Common myeloid progenitor, CD34-positive (primary cell): ENCODE measurements around the gene SYNE2.

Experiments used
- CTCF ChIA-PET: fragments of 350-600 bp; sonication (Branson Sonifier 250); formaldehyde crosslinking; loops from one replicate; lab custom pipeline; 2021; ENCODE audit warnings: antibody characterized with exemption; lab: Charles Lee
- POLR2A ChIA-PET: fragments of 350-600 bp; sonication (Branson Sonifier 250); formaldehyde crosslinking; loops from one replicate; lab custom pipeline; 2021; ENCODE audit warnings: antibody characterized with exemption; lab: Charles Lee
- DNase-seq, 3 donors: peaks; one replicate each; pipeline versions ENCODE4 v3.0.0 to v3.0.0-alpha.2; 2013
- H3K27ac ChIP-seq, 2 experiments: 1 replicate in 1 of 2; 2 replicates in 1 of 2; pipeline ENCODE4 v1.7.0; 2013; ENCODE audit warnings: inconsistent platforms in 2 of 2, low read length in 2 of 2, mild to moderate bottlenecking in 2 of 2, low read depth in 1 of 2, moderate library complexity in 1 of 2; ENCODE audit not compliant: severe bottlenecking in 2 of 2, insufficient read depth in 1 of 2, poor library complexity in 1 of 2
- H3K27me3 ChIP-seq, 5 experiments: replicated peaks in 2 of 5; 1 replicate in 3 of 5; 2 replicates in 2 of 5; pipeline versions ENCODE4 v1.6.1 to v1.7.0; 2013; ENCODE audit warnings: low read length in 4 of 5, mild to moderate bottlenecking in 2 of 5, moderate library complexity in 2 of 5, inconsistent platforms in 1 of 5; ENCODE audit not compliant: insufficient read depth in 5 of 5, control insufficient read depth in 4 of 5
- H3K36me3 ChIP-seq, 4 experiments: 1 replicate in 2 of 4; 2 replicates in 2 of 4; pipeline versions ENCODE4 v1.6.1 to v1.7.0; 2013; ENCODE audit warnings: low read length in 3 of 4, control low read depth in 1 of 4, mild to moderate bottlenecking in 1 of 4; ENCODE audit not compliant: control insufficient read depth in 4 of 4, insufficient read depth in 4 of 4
- H3K4me1 ChIP-seq, 4 experiments: 1 replicate in 3 of 4; 2 replicates in 1 of 4; pipeline versions ENCODE4 v1.6.1 to v1.7.1; 2013; ENCODE audit warnings: low read length in 3 of 4, mild to moderate bottlenecking in 3 of 4, control low read depth in 1 of 4, inconsistent platforms in 1 of 4, moderate library complexity in 1 of 4; ENCODE audit not compliant: control insufficient read depth in 4 of 4, insufficient read depth in 4 of 4; ENCODE audit errors: control extremely low read depth in 1 of 4
- H3K4me3 ChIP-seq, 7 experiments: 1 replicate in 4 of 7; 2 replicates in 3 of 7; pipeline versions ENCODE4 v1.5.1 to v1.7.0; 2013; ENCODE audit warnings: mild to moderate bottlenecking in 7 of 7, low read length in 6 of 7, moderate library complexity in 6 of 7, inconsistent platforms in 2 of 7, low read depth in 2 of 7, control low read depth in 1 of 7; ENCODE audit not compliant: insufficient read depth in 4 of 7, control insufficient read depth in 1 of 7; ENCODE audit errors: extremely low read depth in 1 of 7
- H3K9me3 ChIP-seq, 5 experiments: 1 replicate in 4 of 5; 2 replicates in 1 of 5; pipeline versions ENCODE4 v1.6.1 to v1.7.1; 2013; ENCODE audit warnings: low read length in 4 of 5, mild to moderate bottlenecking in 2 of 5, inconsistent platforms in 1 of 5, low read depth in 1 of 5, moderate library complexity in 1 of 5; ENCODE audit not compliant: control insufficient read depth in 4 of 5, insufficient read depth in 2 of 5; ENCODE audit errors: control extremely low read depth in 1 of 5
- WGBS: methylation state at CpG from one replicate; pipeline ENCODE4 v1.1.5; 2013; ENCODE audit not compliant: insufficient coverage; 5-methylcytosine and 5-hydroxymethylcytosine counted together

SYNE2 gene

GRCh38 chr14:64248689-64249088, 395.9 kb downstream of the SYNE2 start:
- Histone ChIP-seq H3K36me3 (no peaks in the 10 kb centered on the region), H3K27me3 (no peaks in the 10 kb centered on the region), H3K9me3 (no peaks in the 10 kb centered on the region), H3K4me3 (no peak overlapping the region), H3K27ac (no peak overlapping the region), H3K4me1 (no peaks in the 10 kb centered on the region)
- 96% methylated on average over 3 of the region's 4 CpGs for WGBS
- ChIA-PET CTCF (interaction anchor here (0.8 kb wide), 1 partner anchor 27 kb away, joined by 3 read pairs; no protein-coding TSS in a partner anchor), POLR2A (no interaction called here)
- DNase-seq, result no peak

GRCh38 chr14:64249363-64249762, 396.6 kb downstream of the SYNE2 start:
- 100% methylated on average over 2 of the region's 7 CpGs for WGBS
- POLR2A ChIA-PET, result no interaction called here
- H3K4me3 ChIP-seq, result no peak overlapping the region
- no peak overlapping the region for H3K27ac ChIP-seq
- H3K27me3 ChIP-seq, result no peaks in the 10 kb centered on the region
- CTCF ChIA-PET, result interaction anchor here (0.8 to 1.5 kb wide), 2 partner anchors 28 to 55 kb away, joined by 3 read pairs; no protein-coding TSS in a partner anchor
- no peaks in the 10 kb centered on the region for H3K4me1 ChIP-seq
- DNase-seq, result no peak
- no peaks in the 10 kb centered on the region for H3K36me3 ChIP-seq
- no peaks in the 10 kb centered on the region for H3K9me3 ChIP-seq

- Histone ChIP-seq H3K9me3 (no peaks in the 10 kb centered on the region), H3K4me1 (no peaks in the 10 kb centered on the region), H3K36me3 (no peaks in the 10 kb centered on the region), H3K4me3 (no peak overlapping the region), H3K27me3 (no peaks in the 10 kb centered on the region), H3K27ac (no peak overlapping the region)
- CTCF ChIA-PET, result no interaction called here
- 100% methylated on average over 1 of the region's 3 CpGs for WGBS
- POLR2A ChIA-PET, result no interaction called here
- DNase-seq, result no peak
Observed at GRCh38 chr14:64253672-64254071, 400.9 kb downstream of the SYNE2 start.

GRCh38 chr14:64255756-64256155, 403.0 kb downstream of the SYNE2 start:
- ChIA-PET CTCF (no interaction called here), POLR2A (no interaction called here)
- Histone ChIP-seq H3K27me3 (no peaks in the 10 kb centered on the region), H3K4me1 (no peaks in the 10 kb centered on the region), H3K9me3 (no peaks in the 10 kb centered on the region), H3K27ac (no peak overlapping the region), H3K4me3 (no peak overlapping the region), H3K36me3 (peaks cover 0 to 1% (median 0%) of the 10 kb centered on the region in 4 experiments)
- WGBS, result 100% methylated on average over 1 of the region's 1 CpG
- no peak for DNase-seq

- ChIA-PET POLR2A (no interaction called here), CTCF (interaction anchor here (0.9 to 1.3 kb wide), 2 partner anchors 9 to 56 kb away, joined by 3 read pairs; no protein-coding TSS in a partner anchor)
- Histone ChIP-seq H3K27me3 (no peaks in the 10 kb centered on the region), H3K27ac (no peak overlapping the region), H3K4me3 (no peak overlapping the region), H3K9me3 (no peaks in the 10 kb centered on the region), H3K4me1 (no peaks in the 10 kb centered on the region), H3K36me3 (peaks cover 0 to 1% (median 0%) of the 10 kb centered on the region in 4 experiments)
- DNase-seq, result peak in 2 of 3 donors; percentile 11 to 59
- WGBS, result 98% methylated on average over 21 of the region's 21 CpGs
Observed at GRCh38 chr14:64260418-64260817, 407.6 kb downstream of the SYNE2 start.

GRCh38 chr14:64265222-64265621, 412.4 kb downstream of the SYNE2 start:
- Histone ChIP-seq H3K36me3 (peaks cover 0 to 1% (median 0%) of the 10 kb centered on the region in 4 experiments), H3K4me1 (no peaks in the 10 kb centered on the region), H3K27me3 (no peaks in the 10 kb centered on the region), H3K4me3 (no peak overlapping the region), H3K27ac (no peak overlapping the region), H3K9me3 (no peaks in the 10 kb centered on the region)
- ChIA-PET POLR2A (no interaction called here), CTCF (interaction anchor here (0.8 to 2.5 kb wide), 3 partner anchors 12 to 128 kb away, joined by 3 to 9 read pairs (median 4); partner anchors contain the start of gene ESR2)
- no CpG with 5 or more reads among the region's 1 CpG for WGBS
- peak in 2 of 3 donors; percentile 20 to 35 for DNase-seq

GRCh38 chr14:64266239-64266638, 413.4 kb downstream of the SYNE2 start:
- H3K4me1 ChIP-seq, result no peaks in the 10 kb centered on the region
- no peaks in the 10 kb centered on the region for H3K27me3 ChIP-seq
- no peaks in the 10 kb centered on the region for H3K9me3 ChIP-seq
- H3K36me3 ChIP-seq, result no peaks in the 10 kb centered on the region
- DNase-seq, result peak in 2 of 3 donors; percentile 6 to 9
- H3K4me3 ChIP-seq, result no peak overlapping the region
- no peak overlapping the region for H3K27ac ChIP-seq
- ChIA-PET CTCF (interaction anchor here (2.5 kb wide), 1 partner anchor 28 kb away, joined by 9 read pairs; the partner anchor contains the start of gene ESR2), POLR2A (no interaction called here)
- WGBS, result 80% methylated on average over 1 of the region's 2 CpGs
